ENCODE data around the gene CYGB. TPM values are rescaled to one million over a fixed set of nuclear protein-coding genes. Genes with fewer than 3 reads are reported as not detected.
A peak's percentile ranks its signal among the peaks of the same experiment; 100 is the strongest.

CYGB gene
- total and polyA plus RNA-seq, 2 of the 13 experiments (the other 11 are each of a cell fraction or from before 2014, with no cell fraction given), result 18.9 to 27.1 TPM

GRCh38 chr17:76499267-76499667 is 38.2 kb downstream of the CYGB start (continued):
- TF ChIP-seq REST (IDR thresholded peaks at IDR 0.05; ENCODE audit: borderline replicate concordance in 1 of 2, low read depth in 1 of 2, low read length in 2 of 2) (no peak), ZBTB37 (CRISPR knock-in tag; IDR thresholded peaks at IDR 0.05) (peak; percentile 82), ZNF138 (CRISPR knock-in tag; IDR thresholded peaks at IDR 0.05; ENCODE audit: low read depth) (peak; percentile 80; the same call in 1 of the 2 replicates), ZNF33B (CRISPR knock-in tag; IDR thresholded peaks at IDR 0.05) (no peak), MBNL3 (CRISPR knock-in tag; conservative IDR thresholded peaks at IDR 0.05) (no peak), ELF4 (CRISPR knock-in tag; IDR thresholded peaks at IDR 0.05; ENCODE audit: borderline replicate concordance) (no peak), ZNF574 (CRISPR knock-in tag; IDR thresholded peaks at IDR 0.05) (peak; percentile 61; the same call in 1 of the 2 replicates), ZNF484 (CRISPR knock-in tag; IDR thresholded peaks at IDR 0.05; ENCODE audit: borderline replicate concordance, low read depth) (no peak), GMEB1 (CRISPR knock-in tag; IDR thresholded peaks at IDR 0.05; ENCODE audit: borderline replicate concordance) (0 out of 2 replicates have a peak, but pooled peaks have one; percentile 22), PAWR (CRISPR knock-in tag; IDR thresholded peaks at IDR 0.05; ENCODE audit: borderline replicate concordance) (no peak), SP2 (CRISPR knock-in tag; IDR thresholded peaks at IDR 0.05) (no peak), SALL1 (CRISPR knock-in tag; IDR thresholded peaks at IDR 0.05) (peak; percentile 79), ZNF580 (CRISPR knock-in tag; IDR thresholded peaks at IDR 0.05; ENCODE audit: borderline replicate concordance, low read depth) (no peak), SIN3A (IDR thresholded peaks at IDR 0.05; ENCODE audit: borderline replicate concordance, low read depth, low read length) (peak; percentile 84; the same call in 1 of the 2 replicates), ZNF567 (CRISPR knock-in tag; IDR thresholded peaks at IDR 0.05; ENCODE audit: borderline replicate concordance) (no peak), ZBTB44 (CRISPR knock-in tag; IDR thresholded peaks at IDR 0.05) (no peak; the same call in 1 of the 2 replicates)
